Stimulated activated CD8-positive, alpha-beta memory T cell treated with anti-CD3 and anti-CD28 coated beads, Interleukin-4, amount 100 ng/mL, for 4 hours (primary cell): ENCODE results near the gene TNS3.

ENCODE experiments used
- DNase-seq, 2 donors: peaks; one replicate each; pipeline ENCODE4 v3.0.0-alpha.2; 2020; ENCODE audit warnings: low read depth in 2 of 2, low spot score in 1 of 2

TNS3 gene

GRCh38 chr7:47332681-47333553, 249.0 kb downstream of the TNS3 start:
- DNase-seq = no peak

- no peak for DNase-seq
These were observed 249.7 kb downstream of the TNS3 start for GRCh38 chr7:47332213-47332612.

- DNase-seq = no peak
These were observed 250.7 kb downstream of the TNS3 start for GRCh38 chr7:47331179-47331565.

GRCh38 chr7:47330561-47331178, 251.2 kb downstream of the TNS3 start:
- DNase-seq = no peak

GRCh38 chr7:47330026-47330425, 251.9 kb downstream of the TNS3 start:
- DNase-seq = no peak

- no peak for DNase-seq
These were observed 252.5 kb downstream of the TNS3 start for GRCh38 chr7:47329320-47329926.

GRCh38 chr7:47328392-47329319, 253.3 kb downstream of the TNS3 start:
- no peak for DNase-seq

GRCh38 chr7:47327698-47328391, 254.1 kb downstream of the TNS3 start:
- DNase-seq = no peak

- no peak for DNase-seq
These were observed 254.6 kb downstream of the TNS3 start for GRCh38 chr7:47327346-47327697.

GRCh38 chr7:47326808-47327207, 255.1 kb downstream of the TNS3 start:
- DNase-seq = no peak

- DNase-seq = no peak
These were observed 255.7 kb downstream of the TNS3 start for GRCh38 chr7:47326220-47326619.

GRCh38 chr7:47325337-47325736, 256.6 kb downstream of the TNS3 start:
- DNase-seq = no peak

- DNase-seq = no peak
These were observed 258.0 kb downstream of the TNS3 start for GRCh38 chr7:47323904-47324303.

- no peak for DNase-seq
These were observed 259.2 kb downstream of the TNS3 start for GRCh38 chr7:47322731-47323130.

GRCh38 chr7:47320296-47320695, 261.6 kb downstream of the TNS3 start:
- no peak for DNase-seq

- DNase-seq = no peak
These were observed 263.3 kb downstream of the TNS3 start for GRCh38 chr7:47318395-47319182.

- no peak for DNase-seq
These were observed 264.4 kb downstream of the TNS3 start for GRCh38 chr7:47317487-47317886.

GRCh38 chr7:47314728-47315607, 266.9 kb downstream of the TNS3 start:
- DNase-seq = no peak

GRCh38 chr7:47314248-47314647, 267.7 kb downstream of the TNS3 start:
- DNase-seq = no peak
